A204.1 (cell line): ENCODE measurements around the gene STK17A.

ENCODE experiments used
- FAIRE-seq: peaks from 2 replicates; lab custom pipeline; 2012; peaks lifted over from hg19 to GRCh38; lab: Jason Lieb, UNC

STK17A gene

DNA sequence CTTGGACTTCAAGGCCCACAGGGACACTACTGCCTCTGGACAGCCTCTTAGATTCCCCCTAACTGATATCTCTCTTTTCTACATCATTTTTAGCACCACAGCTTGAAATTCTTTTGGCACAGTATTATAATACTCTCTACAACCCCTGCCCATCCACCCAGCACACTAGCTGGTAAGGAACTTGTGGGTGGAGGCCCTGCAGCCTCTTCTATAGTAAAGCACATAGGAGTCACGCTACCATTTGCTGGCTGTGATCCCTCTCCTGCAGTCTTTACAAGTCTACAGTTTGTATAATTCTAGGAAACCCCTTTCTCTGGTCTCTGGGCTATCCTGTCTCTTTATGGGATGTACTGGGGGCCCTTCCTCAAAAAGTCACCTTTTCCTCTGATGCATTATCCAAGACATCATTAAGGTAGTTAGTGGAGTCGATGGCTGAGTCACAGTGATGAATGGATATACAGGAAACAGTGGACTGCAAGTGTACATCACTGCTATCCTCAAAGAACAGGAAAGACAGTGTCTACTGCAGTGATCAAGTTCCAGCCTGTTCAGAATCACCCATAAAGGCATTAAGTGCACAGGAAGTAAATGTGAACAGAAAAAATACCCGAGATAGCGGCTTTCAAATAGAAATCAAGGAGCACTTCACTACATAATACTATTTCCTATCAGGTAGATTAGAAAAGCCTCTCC, 54.4 kb downstream of the STK17A start:
- no peak for FAIRE-seq

DNA sequence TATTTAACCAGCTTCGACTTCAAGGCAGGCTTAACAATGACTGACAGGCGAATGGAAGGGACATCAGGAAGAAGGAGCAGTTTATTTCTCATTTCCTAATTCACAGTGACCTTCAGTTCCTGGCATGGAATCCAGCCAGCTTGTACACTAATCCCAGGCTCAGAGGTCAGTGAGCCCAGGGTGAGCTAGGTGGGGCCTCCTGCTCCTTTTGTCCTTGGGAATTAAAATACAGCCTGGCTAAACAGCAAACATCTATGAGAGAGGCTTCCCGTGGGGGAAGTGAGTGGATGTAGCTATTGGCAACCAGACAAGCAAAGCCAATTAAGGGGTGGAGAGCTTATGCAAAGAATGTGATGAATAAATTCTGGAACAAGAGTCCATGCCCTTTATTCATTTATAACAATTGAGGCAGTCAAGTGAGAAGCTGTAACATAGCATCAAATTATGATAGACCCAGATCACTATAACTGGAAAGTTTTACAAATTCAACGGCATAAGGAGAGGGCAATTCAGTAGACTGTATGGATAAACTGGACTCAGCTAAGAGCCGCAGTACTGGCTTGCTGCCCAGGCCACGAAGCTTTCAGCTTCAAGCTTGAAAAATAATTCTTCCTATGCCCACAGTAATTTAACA, 57.1 kb downstream of the STK17A start:
- no peak for FAIRE-seq

DNA sequence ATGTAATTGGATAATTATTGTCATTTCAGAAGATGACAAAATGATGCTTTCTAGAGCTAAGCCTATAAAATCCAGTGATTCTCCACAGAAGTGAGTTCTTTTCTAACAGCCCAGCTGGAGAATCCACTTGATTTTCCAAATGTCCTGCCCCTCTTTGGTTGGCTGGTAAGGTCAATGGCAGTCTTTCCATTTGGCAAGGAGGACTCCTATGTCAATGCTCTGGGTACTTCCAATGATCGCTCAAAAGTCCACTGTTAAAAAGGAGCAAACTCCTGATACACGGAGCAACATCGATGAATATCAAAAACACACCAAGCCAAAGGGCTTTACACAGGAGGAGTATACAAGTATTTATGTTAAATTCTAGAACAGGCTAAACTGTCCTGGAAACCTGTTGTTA, 57.8 kb downstream of the STK17A start:
- FAIRE-seq = no peak

DNA sequence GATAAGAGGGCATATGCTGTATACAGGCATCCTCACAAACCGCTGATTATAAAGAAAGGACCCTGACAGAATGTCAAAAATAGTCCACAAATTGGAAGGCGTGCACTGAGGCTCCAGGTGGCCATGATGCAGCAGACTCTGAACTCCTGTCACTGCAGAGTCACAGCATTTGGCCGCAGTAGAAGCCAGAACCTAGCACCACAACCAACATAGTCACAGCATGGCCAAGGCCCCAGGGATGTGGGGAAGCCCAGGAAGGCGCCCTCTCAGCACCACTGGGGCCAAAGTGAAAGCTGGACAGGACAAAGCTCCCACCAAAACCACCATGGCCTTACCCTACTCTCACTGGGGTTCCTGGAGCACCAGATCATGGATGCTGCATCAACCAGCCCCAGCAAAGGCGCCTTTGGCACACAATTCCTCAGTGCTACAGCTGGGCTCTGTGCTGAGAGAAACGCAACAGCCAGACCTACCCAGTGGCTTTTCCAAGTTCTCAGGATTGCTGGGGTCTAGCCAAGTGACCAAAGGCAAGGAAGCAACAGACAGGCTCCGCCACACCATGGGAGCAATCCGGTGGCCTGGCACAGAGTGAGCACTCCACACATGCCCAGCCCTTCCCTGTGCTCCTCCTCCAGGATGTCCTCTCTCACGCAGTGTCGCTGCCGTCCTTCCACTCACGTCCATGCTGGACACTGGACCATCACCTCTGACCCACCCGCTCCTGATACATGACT, 60.2 kb downstream of the STK17A start:
- FAIRE-seq = no peak

DNA sequence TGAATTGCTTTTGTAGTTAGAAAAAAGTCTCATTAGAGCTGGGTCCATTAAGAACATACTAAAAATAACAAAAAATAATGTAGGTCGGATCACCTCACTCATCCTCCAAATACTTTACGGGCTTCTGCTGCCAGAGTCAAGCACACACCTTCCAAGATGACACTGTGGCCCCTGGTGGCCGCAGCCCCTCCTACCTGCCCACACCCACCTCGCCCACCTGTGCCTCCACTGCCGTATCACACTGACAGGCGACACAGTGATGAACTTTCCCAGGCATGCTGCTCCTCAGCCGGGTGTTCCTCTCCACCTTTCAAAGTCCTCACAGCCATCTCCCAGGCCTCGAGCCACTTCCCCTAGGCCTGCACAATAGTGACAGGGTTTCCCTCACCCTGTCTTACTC, 60.9 kb downstream of the STK17A start:
- no peak for FAIRE-seq

DNA sequence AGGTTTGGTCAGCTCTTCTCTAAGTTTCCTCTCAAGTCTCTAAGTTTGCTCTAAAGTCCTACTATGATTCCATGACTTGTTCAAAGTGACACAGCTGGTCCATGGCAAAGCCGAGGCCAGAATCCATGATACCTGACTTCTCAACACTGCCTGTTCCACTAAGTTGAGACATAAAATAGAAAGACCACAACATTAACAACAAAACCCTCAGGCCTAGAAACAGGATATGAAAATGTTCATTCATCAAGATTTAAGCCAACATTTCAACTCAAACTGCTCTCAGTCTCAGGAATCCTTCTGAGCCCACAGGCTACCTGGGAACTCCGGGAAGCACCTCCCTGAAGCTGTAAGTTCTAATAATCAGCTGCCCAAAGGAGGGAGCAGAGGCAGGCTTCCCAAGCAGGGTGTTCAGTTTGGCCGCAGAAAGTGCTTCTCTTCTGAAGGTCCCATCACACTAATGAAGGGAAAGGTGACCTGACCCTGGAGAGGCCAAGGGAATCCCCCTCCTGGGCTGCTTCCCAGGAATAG, 62.9 kb downstream of the STK17A start:
- FAIRE-seq = no peak

DNA sequence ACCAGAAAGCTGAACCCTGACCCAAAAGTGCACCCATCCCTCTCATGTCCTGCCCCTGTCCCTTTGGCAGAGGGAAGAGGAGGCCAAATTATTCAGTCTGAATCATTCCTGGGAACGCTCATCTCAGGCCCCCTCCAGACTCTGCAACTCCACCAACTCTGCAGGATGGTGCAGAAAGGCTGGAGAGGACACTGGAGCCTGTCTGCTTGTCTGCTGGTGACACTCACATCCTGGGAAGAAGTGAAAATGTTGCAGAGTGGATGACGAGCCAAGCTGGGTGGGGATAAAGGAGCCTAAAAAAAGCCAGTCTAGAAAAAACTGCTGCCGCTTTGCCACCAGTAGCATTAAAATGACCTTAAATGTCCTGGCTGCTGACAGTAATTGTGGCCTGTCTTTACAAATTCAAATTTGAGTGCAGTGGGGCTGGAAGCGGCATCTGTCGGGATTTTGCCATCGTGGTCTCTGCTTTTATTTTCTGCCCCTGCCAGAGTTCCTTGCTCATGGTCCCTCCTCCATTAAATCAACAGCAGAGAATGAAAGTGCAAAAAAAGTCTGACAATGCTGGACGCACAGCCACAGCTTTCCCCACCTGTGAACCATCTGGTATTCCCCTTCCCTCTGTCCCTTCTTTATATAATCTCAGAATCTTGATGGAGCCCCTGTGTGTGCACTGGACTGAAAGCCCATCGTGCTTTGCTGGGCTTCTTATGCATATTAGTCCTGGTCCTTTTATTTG, 63.9 kb downstream of the STK17A start:
- FAIRE-seq = no peak

DNA sequence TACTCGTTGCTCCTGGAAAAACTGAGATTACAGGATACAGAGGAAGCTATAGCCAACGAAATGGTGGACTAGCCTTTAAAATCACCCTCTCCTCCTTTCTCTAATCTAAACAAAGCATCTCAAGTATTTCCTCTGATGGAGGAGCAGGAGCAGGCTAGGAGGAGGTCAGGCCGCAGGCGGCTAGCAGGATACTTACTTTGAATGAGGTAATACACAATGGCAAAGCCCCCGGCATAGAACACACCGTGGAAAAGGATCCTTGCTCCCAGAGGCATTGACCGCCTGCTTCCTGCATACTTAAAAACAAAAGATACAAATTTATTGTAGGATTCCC, 64.4 kb downstream of the STK17A start:
- FAIRE-seq = no peak

DNA sequence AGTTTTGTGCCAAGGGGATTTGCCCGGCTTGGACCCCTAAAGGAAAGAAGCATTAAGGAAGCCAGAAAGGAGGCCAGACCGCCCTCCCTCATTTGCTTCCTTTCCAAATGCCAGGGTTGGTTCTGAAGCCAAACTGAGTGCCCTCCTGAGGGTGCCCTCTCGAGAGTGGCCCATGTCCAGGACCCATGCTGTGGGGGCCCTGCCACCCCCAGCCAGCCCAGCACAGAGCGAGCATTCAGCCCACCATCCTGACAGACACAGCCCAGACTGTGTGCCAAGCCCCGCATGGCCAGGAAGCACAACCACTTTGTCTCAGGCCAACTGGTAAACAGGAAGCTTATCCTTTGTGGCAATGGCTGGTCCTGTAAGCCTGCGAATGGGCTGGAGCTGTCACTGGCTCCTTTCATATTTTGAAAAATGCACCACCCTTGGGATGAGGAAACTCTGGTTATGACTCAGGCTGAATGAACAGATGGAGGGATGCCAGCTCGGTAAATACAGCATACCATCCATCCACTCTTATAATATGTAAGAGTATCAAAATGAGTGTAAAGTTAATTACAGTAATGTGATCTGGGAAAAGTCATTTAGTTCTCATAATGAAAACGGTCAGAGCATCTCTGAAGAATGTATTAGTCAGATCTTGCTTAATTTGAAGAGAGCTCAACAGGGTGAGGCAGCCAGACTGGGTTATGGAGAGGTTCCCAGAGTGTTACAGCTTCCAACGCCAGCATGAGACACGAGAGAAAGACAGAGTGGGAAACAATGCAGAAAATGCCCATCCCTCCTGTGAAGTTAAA, 65.0 kb downstream of the STK17A start:
- FAIRE-seq = no peak

DNA sequence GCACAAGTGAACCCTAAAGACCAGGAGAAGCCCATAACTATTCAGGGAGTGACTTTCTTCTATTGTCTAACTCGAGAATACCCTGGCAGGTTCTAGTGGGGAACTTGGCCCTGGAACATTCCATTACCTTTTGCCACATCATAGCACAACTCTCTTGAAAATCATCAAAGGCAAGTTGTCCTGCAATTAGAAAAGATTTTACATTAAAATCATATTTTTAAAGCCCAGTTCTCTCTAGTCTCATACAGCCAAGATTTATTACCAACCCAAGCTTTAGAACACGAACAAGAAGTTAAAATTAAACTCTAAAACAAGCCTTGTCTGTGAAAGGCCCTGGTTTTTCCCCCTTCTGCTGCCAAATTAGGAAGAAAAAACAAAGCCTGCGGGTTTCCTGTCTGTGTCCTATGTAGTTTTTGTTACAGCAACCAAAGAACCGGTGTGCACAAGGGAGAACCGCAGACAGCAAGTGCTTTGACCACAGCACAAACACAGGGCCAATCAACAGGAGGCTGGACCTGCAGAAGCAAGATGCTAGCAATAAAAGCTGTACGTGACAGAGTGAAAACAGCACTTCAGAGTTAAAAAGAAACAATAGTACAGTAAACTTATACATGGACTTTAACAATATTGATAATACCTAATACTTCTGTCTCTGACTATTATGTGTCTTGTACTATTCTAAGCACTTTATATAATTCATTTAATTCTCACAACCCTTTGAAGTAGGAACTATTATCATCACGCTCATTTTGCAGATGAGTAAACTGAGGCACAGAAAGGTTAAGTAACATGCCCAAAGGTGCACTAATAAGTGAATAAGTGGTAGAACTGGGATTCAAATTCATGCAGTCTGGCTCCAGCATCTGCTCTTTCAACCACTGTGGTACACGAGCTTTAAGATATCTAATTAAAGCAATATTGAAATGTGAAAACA, 65.8 kb downstream of the STK17A start:
- no peak for FAIRE-seq

DNA sequence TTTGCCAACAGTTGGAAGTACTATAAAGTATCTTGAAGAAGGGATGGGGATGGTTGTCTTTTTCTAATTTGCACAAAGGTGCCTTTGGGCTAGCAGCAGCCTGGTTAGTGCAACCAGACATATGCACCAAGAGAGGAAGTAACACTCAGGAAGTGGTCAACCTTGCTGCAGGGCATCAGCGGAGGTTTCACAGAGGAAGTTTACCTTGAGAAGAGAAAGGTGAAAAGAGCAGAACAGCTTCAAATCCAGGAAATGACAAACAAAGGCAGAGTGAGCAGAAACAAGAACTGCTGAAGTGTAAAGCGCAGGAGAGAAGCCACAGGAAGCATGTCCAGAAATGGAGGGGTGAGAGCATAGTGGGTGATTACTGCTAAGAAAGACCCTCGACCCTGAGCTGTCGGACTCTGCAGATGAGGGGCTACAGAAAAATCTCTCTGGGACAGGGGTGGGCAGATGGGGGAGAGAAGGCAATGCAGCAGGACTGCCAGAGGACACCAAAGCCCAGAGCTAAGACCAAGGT, 66.9 kb downstream of the STK17A start:
- no peak for FAIRE-seq

DNA sequence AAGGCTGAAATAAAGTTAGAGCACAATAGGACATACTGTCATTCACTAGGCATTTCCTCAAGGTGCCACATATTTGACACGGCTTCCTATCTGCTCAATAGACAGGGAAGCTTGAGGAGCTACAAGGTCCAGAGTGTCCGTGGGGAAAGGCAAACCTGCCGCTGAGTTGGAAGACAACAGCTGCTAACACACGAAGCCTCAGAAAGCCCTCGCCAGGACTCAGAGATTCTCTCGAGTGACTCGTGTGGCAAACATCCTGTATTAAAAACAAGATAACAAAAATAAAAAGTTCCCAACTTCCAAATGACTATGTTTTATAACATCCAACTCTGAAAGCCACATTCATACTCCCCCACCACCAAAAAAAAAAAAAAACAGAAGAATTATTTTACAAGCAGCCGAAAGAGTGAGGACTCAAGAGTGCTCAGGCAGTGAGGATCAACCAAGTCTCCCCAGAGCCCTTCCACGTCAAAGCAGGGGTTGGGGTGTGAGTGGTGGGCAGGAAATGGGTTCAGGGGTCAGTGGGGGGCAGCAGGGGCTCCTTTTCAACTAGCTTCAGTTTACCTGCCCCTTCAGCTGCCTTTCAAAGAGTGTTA, 67.6 kb downstream of the STK17A start:
- no peak for FAIRE-seq

DNA sequence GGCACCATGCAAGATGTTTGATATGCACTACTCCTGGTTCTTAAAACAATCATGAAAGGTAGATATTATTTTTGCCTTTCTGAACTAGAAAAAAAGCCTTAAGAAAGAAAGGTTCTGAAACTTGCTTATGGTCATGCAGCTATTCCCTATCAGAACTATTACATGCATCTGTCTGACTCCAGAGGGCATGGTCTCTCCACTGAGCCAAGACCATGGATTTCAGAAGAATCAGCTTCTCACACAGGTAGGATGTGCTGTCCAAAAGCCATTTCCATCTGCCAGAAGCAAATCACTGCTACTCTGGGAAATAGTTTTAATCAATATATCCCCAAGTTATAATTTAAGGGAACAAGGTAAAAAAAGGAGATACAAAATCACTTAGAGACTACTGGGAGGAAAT, 69.5 kb downstream of the STK17A start:
- no peak for FAIRE-seq

DNA sequence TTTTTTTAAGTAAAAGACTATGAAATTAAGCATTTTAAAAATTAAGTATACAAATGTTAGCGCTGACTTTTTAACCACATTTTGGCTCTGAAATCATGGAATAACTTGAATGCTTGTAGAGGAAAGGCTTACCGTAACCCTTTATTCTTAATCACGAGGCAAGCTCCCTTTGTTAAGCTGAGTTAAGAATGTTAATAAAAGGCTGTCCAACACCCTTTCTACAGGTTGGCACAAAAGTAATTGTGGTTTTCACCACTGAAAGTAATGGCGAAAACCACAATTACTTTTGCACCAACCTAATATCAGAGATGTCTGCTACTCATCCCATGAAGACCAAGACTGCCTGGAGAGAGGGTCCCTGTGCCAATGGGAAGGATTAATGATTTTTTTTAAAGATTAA, 70.6 kb downstream of the STK17A start:
- no peak for FAIRE-seq

DNA sequence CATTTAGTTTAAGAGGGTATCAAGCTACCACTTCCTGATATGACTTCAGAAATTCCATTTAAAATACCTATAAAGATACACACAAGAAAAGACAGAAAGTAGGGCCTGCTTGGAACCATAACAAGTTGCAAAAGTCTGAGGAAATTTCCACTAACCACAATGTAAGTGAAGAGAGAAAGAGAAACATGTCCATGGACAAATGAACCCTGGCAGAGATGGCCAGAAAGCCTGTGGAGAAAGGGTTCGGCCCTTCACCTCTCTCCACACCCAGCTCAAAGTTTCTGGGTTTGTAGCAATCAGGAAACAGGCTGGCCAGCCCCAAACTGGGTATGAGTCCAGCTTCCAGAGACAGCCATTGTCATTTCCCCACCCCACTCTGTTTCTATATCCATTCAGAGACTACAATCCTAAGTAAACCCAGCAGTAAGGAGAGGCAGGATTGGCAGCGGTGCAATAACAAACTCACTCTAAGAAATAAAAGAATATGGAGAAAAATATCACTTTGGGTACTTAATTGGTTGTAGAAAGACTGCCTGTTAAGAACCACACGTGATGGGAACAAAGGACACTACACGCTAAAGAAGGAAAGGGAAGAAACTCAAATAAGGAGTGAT, 71.1 kb downstream of the STK17A start:
- FAIRE-seq = no peak

DNA sequence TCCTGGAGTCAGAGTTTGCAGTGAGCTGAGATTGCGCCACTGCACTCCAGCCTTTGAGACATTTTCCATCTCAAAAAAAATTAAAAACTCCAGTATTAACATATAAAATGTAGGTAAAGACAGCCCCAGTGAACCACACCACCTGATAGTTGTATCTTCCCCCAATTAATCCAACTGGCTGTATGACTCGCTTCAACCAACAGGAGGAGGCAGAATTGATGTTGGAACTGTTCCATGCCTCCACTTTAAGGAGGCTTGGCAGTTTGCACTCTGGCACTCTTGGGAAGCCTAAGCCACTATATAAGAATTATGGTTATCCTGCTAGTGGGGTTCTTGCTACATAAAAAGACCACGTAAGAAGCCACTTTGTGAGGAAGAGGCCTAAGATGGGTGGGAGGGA, 72.7 kb downstream of the STK17A start:
- FAIRE-seq = no peak

DNA sequence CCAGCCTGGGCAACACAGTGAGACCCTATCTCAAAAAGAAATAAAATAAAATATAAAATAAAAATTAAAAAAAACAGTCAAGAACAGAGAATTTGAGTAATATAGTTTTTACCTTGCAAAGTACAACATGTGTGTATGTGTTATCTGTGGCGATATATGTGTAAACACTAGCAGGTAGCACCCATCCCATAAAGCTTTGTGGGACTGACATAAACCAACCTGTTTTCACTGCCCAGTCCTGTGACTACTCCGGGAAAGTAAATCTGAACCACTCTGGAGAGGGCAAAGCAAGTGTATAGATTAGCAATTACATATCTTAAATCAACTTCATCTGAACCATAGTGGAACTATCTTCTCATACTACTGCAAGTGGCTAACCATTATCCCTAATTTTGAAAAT, 74.1 kb downstream of the STK17A start:
- no peak for FAIRE-seq

DNA sequence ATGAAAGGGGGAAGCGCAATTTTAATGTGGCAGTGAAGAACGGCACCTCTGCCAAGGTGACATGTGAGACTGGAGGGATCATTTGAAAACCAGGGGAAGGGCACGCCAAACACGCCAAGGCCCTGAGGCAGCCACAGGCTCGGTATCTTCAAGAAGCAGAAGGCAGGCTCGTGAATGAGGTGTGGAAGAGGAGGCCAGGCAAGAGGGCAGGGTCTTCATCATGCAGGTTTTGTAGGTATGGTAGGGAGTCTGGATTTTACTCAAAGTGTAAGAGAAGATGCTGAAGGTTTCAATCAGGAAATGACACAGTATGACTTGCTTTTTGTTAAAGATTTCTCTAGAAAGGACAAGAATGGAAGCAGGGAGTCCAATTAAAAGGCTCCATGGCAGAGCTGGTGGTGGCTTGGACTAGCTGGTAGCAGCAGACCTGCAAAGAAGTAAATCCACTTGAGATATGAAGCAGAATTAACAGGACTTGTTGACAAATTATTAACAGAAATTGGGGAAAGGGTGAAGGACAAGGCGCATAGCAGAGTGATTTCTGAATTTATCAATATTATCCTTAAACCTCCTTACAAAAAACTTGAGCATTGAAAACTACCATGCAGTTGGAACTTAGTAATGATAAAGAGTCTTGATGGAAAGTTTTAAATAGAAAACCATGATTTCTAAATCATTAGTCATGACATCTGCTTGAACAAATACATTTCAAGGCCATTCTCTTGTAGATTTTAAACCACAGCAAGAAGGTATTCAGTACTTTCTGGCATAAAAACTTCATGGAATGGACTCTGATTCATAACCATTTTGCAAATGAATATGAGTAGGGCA, 76.0 kb downstream of the STK17A start:
- FAIRE-seq = no peak

DNA sequence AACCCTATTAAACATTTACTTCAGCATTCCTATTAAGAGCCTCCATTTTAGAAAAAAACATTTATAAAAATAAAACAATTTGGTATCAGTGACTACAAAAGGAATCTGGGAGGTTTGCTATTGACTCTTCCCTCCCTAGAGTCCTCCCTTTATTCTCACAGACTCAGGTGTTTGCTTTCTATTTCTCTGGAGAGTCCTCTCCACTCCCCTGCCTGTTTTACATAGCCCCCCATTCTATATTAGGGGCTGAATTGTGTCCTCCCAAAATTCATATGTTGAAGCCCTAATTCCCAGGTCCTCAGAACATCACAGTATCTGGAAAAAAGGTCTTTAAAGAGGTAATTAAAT, 76.6 kb downstream of the STK17A start:
- FAIRE-seq = no peak
